NK-92 treated with Interleukin-12 subunit alpha and Interleukin-12 subunit beta, amount 100 ng/mL, for 24 hours (cell line): ENCODE measurements around the gene TRAM2.
"Not testable (repeated sequence)": the region's sequence is repeated elsewhere in the genome, so short reads cannot be mapped to it uniquely, and the experiment has no call there.

Experiments
- DNase-seq: peaks from one replicate; lab custom pipeline; 2025; lab: John Stamatoyannopoulos, UW

The TRAM2 gene

DNA sequence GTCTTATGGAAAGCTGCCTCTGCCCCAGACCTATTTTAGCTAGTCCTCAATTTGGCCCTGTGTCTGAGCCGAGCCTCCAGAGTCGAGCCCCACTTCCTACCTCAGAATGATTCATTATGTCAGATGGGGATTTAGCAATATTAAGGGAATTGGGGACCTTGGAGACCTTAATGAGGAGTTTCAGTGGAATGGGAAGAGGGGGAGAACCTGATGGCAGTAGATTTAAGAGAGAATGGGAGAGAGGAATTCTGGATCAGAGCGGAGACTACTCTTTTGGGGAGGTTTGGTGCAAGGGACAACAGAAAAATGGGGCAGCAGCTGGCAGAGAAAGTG lies 93.2 kb downstream of the TRAM2 start:
- DNase-seq = no peak

GRCh38 chr6:52482903-52483670 lies 93.8 kb downstream of the TRAM2 start:
- no peak for DNase-seq

GRCh38 chr6:52475307-52475706 lies 101.6 kb downstream of the TRAM2 start:
- DNase-seq = no peak

DNA sequence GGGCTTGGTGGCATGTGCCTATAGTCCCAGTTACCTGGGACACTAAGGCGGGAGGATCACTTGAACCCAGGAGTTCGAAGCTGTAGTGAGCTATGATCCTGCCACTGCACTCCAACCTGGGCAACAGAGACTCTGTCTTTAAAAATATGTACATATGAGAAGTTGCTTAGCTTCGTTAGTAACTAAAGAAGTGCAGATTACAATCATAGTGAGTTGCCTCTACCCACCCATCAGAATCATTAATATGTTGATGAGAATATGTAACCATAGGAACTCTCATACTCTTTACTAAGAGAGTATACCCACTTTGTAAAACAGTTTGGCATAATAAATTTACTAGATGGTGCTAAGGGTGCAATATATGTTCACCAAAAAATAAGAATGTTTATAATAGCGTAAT lies 102.7 kb downstream of the TRAM2 start:
- DNase-seq = no peak

DNA sequence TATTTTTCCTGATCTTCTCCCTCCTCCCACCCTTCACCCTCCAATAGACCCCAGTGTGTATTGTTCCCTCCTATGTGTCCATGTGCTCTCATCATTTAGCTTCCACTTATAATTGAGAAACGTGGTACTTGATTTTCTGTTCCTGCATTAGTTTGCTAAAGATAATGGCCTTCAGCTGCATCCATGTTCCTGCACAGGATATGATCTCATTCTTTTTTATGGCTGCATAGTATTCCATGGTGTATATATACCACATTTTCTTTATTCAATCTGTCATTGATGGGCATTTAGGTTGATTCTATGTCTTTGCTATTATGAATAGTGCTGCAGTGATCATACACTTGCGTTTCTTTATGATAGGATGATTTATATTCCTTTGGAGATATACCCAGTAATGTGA lies 115.7 kb downstream of the TRAM2 start:
- not testable (repeated sequence) for DNase-seq

DNA sequence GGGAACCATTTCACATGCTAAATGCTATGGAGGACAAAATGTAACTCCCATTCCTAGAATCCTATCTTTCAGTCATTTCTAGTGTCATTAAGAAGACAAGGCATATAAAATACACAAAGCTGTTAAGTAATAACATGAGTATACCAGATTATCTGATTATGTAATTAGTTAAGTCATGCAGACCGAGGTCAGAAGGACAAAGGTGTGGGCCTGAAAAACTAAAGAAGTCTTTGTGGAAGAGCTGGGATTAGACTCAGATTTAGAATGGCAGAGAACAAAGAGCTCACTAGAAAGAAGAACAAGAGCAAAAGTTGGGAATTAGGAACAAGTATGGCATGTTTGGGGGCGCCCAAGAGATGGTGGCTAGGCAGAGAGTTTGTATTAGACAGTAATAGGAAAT lies 119.8 kb downstream of the TRAM2 start:
- DNase-seq = no peak

DNA sequence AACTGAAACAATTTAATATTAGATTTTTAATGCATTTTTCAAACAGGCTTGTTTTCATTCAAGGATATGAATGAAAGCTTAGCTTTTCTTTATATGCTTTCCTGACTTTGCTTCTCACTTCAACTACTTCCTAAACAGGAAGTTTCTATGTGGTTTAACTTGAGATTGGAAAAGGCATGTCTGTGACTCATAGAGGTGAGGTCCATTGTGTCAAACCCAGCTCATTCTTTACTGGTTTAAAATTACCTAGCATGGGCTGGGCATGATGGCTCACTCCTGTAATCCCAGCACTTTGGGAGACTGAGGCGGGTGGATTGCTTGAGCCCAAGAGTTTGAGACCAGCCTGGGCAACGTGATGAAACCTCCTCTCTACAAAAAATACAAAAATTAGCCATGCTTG lies 122.3 kb downstream of the TRAM2 start:
- DNase-seq = no peak
